ENCODE data around the gene ELOB.

Gene ELOB

GRCh38 chr16:2779978-2780898, 3.2 kb upstream of the ELOB start:
- DNase-seq, result no peak

DNA sequence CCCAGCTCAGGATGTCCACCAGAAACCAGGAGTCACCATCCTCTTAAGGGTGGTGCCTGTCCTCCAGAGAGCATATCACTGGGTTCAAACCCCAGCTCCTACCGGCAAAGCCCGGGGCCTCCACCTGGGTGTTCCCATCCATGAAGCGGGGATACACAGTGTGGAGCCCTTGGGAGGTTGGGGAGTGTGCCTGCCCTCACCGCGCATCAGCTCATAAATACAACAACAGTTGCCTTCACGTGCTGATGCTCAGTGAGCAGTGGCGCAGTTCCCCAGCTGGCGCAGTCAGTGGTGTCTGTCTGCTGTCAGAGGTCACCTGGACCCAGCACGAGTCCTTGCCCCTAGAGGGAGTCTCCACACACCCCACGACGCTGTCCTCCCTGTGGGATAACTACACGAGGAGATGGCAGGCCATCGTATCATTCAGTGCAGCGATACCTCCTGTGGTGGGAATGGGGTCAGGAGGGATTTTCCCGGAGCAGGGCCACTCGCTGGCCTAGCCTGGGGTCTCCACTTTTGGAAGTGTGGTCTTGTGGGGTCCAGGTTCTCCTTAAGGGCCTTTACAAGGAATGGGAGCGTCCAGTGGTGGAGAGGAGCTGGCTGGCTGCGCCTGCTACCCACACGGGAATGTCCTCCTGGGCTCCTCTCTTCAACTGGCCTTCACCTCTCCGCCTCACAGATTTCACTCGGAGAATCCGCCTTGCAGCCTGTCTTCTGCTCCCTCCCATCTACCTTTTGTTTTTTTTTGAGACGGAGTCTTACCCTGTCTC, 2.3 kb upstream of the ELOB start:
- no peak for DNase-seq

GRCh38 chr16:2778630-2778958, 1.5 kb upstream of the ELOB start:
- DNase-seq, result no peak

- DNase-seq, result peak; percentile 15
These were observed 986 bp upstream of the ELOB start for GRCh38 chr16:2777903-2778629.

- no peak for DNase-seq
These were observed 460 bp downstream of the ELOB start for GRCh38 chr16:2776500-2777139.

DNA sequence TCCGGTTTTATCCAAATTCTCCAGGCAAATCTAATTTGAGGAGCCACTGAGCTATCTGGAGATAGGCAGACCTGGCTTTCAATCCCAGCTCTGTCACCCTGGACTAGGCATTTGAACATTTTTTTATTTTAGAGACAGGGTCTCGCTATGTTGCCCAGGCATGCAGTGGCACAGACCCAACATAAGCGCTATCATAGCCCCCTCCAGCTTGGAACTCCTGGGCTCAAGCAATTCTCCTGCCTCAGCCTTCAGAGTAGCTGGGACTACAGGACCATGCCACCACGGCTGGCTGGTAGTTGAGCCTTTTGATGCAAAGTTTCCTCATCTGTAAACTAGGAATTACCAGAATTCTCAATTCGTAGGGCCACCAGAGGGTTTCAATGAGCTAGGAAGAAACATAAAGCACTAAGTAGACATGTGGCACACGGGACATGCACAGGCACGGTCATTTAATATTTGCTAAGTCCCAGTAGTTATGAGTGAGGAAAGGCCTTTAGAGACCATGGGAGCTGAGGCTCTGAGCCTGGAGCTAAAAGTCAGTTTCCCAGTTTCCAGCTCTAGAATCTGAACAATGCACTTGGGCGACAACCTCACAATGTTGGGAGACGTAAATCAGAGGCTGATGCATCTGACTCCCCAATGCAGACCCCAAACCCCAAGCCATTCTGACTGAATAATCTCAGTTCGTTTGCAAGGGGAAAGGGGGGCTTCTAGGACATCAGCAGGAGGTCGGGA, 1.1 kb downstream of the ELOB start:
- DNase-seq, result no peak

- no peak for DNase-seq
These were observed 1.9 kb downstream of the ELOB start for GRCh38 chr16:2775131-2775716.

- no peak for DNase-seq
These were observed 2.8 kb downstream of the ELOB start for GRCh38 chr16:2774161-2774891.

GRCh38 chr16:2773188-2773968, 3.7 kb downstream of the ELOB start:
- no peak for DNase-seq

DNA sequence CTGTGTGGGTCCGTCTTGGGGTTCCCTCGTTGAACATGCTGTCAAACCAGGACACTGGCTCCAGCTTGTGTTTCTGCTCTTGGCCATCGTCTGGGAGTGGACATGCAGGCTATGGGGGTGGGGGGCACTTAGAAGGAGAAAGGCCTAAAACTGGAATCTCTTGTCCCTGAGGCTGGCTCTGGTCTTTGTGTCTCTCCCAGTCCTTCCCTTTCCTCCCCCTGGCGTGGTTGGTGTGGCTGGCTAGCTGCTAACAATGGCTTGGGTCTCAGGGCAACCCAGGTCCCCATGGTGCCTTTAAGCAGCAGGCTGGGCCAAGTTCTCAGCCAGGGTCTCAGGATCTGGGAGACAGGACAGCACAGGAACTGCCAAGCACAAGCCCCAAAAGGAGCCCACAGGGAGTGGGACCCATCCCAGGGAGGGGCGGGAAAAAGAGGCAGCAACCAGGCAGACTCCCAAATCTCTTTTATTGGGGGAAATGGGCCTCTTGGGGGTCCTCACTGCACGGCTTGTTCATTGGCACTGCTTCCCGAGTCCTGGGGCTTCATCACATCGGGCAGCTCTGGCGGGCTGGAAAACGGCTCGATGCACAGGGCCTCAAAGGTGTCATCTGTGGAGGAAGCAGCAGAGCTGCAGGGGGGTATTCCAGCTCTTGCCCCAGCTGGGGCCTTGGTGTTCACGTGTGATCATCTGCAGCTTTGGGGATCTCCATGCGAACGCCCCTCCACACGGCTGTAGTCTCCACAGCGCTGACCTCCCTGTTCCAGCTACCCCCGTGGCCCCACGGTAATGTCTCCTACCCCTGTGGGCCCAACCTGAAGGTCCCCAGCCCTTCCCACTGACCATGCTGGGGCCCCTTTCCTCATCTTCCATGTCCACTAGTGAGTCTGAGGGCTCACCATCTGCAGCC, 5.3 kb downstream of the ELOB start:
- DNase-seq, result no peak

DNA sequence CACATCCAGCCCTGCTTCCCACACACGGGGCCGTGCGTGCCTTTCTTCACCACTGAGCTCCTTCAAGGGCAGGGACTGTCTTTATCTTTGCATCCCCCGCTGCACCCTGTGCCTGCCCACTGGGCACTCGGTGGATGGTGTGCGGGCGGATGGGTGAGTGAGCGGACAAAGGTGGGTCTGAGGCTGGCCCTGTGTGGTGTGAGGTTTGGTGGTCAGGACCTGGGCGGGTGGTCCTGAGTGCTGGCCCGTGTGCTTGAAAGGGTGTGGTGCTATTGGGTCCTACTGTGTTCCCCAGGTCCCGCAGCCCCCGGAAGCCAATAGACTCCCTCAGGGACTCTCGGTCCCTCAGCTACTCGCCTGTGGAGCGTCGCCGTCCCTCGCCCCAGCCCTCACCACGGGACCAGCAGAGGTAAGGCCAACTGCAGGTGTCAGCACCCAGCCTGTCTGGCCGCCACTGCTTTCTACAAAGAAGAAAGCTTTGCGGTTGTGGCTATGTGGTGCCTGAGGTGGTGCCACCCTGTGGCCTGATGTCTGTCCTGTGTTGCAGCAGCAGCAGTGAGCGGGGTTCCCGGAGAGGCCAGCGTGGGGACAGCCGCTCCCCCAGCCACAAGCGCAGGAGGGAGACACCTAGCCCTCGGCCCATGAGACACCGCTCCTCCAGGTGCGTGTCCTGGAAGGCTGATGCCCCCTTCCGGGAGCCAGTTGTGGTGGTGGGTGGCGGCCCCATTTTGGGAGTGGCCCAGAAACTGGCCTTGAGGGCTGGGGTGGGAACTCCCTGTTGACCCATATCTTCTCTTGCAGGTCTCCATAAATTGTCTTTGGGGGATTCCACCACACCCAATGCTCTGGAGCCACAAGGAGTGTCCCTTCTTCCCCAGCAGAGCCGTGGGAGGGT, 6.8 kb downstream of the ELOB start:
- no peak for DNase-seq

DNA sequence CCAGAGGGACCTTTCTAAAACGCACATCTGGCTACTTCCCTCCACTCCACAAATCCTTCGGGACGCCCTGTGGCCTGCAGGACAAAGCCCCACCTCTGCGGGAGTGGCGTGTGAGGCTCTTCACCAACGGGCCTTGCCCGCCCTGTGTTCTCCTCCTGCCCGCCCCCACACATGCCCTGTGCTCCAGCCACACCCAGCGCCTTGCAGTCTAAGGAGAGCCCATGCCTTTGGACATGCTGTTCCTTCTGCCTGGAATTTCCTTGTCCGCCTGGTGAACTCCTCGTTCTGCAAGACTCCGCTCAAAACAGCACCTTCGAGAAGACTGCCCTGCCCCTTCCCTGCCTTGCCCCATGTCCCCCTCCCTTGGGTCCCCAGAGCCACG, 7.4 kb downstream of the ELOB start:
- no peak for DNase-seq

DNA sequence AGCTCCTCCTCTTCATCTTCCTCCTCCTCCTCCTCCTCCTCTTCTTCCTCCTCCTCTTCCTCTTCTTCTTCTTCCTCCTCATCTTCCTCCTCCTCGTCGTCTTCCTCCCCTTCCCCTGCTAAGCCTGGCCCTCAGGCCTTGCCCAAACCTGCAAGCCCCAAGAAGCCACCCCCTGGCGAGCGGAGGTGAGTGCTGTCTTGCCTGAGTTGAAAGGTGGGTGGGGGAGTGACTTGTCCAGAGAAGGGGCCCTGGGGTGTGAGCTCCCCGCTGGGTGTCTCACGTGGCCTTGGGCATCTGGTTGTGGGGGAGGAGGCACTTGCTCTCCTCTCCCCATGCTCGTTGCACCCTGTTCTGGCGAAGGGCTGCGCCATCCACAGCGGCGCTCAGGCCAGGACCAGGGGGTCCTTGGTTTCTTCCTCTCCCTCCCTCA, 8.0 kb downstream of the ELOB start:
- no peak for DNase-seq

DNA sequence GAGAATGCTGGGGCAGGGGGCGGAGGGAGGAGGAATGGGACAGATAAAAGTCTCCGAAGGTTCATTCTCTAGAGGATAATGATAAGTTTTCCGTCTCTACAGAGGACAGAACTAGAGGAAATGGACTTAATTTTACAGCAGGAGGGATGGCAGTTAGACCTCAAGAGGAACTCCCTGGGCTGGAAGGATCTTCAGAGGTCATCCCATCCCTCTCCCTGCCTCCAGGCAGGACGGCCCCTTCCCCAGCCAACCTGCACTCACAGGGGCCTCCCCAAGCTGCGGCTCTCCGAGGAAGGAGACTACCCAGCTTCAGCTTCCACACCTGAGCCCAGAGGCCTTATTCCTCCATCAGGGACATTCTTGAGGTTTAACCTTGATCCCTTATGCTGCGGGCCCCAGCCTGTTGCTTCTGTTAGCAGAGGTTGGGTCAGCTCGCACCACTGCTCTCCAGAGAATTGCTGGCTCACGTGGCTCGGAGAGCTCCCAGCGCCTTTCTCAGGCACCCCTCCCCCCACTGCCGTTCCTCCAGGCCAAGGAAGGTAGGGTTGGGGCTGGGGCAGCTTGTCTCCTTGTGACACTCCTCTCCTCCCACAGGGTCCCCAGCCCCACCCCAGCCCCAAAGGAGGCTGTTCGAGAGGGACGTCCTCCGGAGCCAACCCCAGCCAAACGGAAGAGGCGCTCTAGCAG, 8.5 kb downstream of the ELOB start:
- DNase-seq, result no peak

GRCh38 chr16:2767891-2768290, 9.2 kb downstream of the ELOB start:
- no peak for DNase-seq

DNA sequence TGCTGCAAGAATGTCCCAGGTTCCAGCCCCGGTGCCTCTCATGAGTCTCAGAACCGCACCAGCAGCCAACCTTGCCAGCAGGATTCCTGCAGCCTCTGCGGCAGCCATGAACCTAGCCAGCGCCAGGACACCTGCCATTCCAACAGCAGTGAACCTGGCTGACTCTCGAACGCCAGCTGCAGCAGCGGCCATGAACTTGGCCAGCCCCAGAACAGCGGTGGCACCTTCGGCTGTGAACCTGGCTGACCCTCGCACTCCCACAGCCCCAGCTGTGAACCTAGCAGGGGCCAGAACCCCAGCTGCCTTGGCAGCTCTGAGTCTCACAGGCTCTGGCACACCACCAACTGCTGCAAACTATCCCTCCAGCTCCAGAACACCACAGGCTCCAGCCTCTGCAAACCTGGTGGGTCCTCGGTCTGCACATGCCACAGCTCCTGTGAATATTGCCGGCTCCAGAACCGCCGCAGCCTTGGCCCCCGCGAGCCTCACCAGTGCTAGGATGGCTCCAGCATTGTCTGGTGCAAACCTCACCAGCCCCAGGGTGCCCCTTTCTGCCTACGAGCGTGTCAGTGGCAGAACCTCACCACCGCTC, 9.8 kb downstream of the ELOB start:
- no peak for DNase-seq

Data from NCI-H2227 treated with DMSO at 0.1 percent for 48 hours (cell line).